ENCODE results near the gene PTPN11. TPM values are rescaled to one million over a fixed set of nuclear protein-coding genes. Genes with fewer than 3 reads are reported as not detected.

PTPN11 gene
- total RNA-seq, 1 donor, result 98.8 TPM

- Histone ChIP-seq H3K27me3 (ENCODE audit: insufficient read depth, low read length) (no peaks in the 10 kb centered on the region), H3K27ac (ENCODE audit: low read depth, low read length) (no peak overlapping the region), H4K20me1 (ENCODE audit: insufficient read depth, low read length) (no peaks in the 10 kb centered on the region), H3K4me1 (ENCODE audit: insufficient read depth, low read length) (no peaks in the 10 kb centered on the region), H3K4me3 (ENCODE audit: insufficient read depth, low read length) (no peak overlapping the region), H3K4me2 (ENCODE audit: insufficient read depth, low read length) (no peak overlapping the region), H3K36me3 (ENCODE audit: insufficient read depth, low read length) (no peaks in the 10 kb centered on the region), H3K9me3 (ENCODE audit: low read depth, low read length) (no peaks in the 10 kb centered on the region), H2AFZ (ENCODE audit: low read length) (no peak overlapping the region), H3K79me2 (ENCODE audit: insufficient read depth, low read length) (no peaks in the 10 kb centered on the region)
- no peak for DNase-seq (ENCODE audit: insufficient read length, low spot score, missing footprints)
- no peak for TF ChIP-seq CTCF (IDR thresholded peaks at IDR 0.05; ENCODE audit: extremely low read depth, low read depth, low read length)
Measured at GRCh38 chr12:112549031-112549430, 130.3 kb downstream of the PTPN11 start.

GRCh38 chr12:112551681-112552080 is 132.9 kb downstream of the PTPN11 start:
- Histone ChIP-seq H4K20me1 (ENCODE audit: insufficient read depth, low read length) (no peaks in the 10 kb centered on the region), H3K4me3 (ENCODE audit: insufficient read depth, low read length) (no peak overlapping the region), H3K4me2 (ENCODE audit: insufficient read depth, low read length) (no peak overlapping the region), H3K27me3 (ENCODE audit: insufficient read depth, low read length) (no peaks in the 10 kb centered on the region), H3K79me2 (ENCODE audit: insufficient read depth, low read length) (no peaks in the 10 kb centered on the region), H2AFZ (ENCODE audit: low read length) (no peak overlapping the region), H3K9me3 (ENCODE audit: low read depth, low read length) (no peaks in the 10 kb centered on the region), H3K4me1 (ENCODE audit: insufficient read depth, low read length) (no peaks in the 10 kb centered on the region), H3K27ac (ENCODE audit: low read depth, low read length) (no peak overlapping the region), H3K36me3 (ENCODE audit: insufficient read depth, low read length) (no peaks in the 10 kb centered on the region)
- no peak for TF ChIP-seq CTCF (IDR thresholded peaks at IDR 0.05; ENCODE audit: extremely low read depth, low read depth, low read length)
- no peak for DNase-seq (ENCODE audit: insufficient read length, low spot score, missing footprints)

- H3K4me1 ChIP-seq (ENCODE audit: insufficient read depth, low read length), result no peaks in the 10 kb centered on the region
- H3K27ac ChIP-seq (ENCODE audit: low read depth, low read length), result no peak overlapping the region
- DNase-seq (ENCODE audit: insufficient read length, low spot score, missing footprints), result no peak
- H2AFZ ChIP-seq (ENCODE audit: low read length), result no peak overlapping the region
- no peaks in the 10 kb centered on the region for H3K9me3 ChIP-seq (ENCODE audit: low read depth, low read length)
- H3K36me3 ChIP-seq (ENCODE audit: insufficient read depth, low read length), result no peaks in the 10 kb centered on the region
- no peak for TF ChIP-seq CTCF (IDR thresholded peaks at IDR 0.05; ENCODE audit: extremely low read depth, low read depth, low read length)
- no peaks in the 10 kb centered on the region for H4K20me1 ChIP-seq (ENCODE audit: insufficient read depth, low read length)
- no peaks in the 10 kb centered on the region for H3K79me2 ChIP-seq (ENCODE audit: insufficient read depth, low read length)
- H3K4me3 ChIP-seq (ENCODE audit: insufficient read depth, low read length), result no peak overlapping the region
- H3K4me2 ChIP-seq (ENCODE audit: insufficient read depth, low read length), result no peak overlapping the region
- H3K27me3 ChIP-seq (ENCODE audit: insufficient read depth, low read length), result no peaks in the 10 kb centered on the region
Measured at GRCh38 chr12:112555621-112556233, 137.0 kb downstream of the PTPN11 start.

- no peaks in the 10 kb centered on the region for H3K27me3 ChIP-seq (ENCODE audit: insufficient read depth, low read length)
- H3K4me1 ChIP-seq (ENCODE audit: insufficient read depth, low read length), result no peaks in the 10 kb centered on the region
- no peak overlapping the region for H3K4me2 ChIP-seq (ENCODE audit: insufficient read depth, low read length)
- no peaks in the 10 kb centered on the region for H3K36me3 ChIP-seq (ENCODE audit: insufficient read depth, low read length)
- no peak overlapping the region for H2AFZ ChIP-seq (ENCODE audit: low read length)
- no peak overlapping the region for H3K27ac ChIP-seq (ENCODE audit: low read depth, low read length)
- no peak for TF ChIP-seq CTCF (IDR thresholded peaks at IDR 0.05; ENCODE audit: extremely low read depth, low read depth, low read length)
- H3K79me2 ChIP-seq (ENCODE audit: insufficient read depth, low read length), result no peaks in the 10 kb centered on the region
- DNase-seq (ENCODE audit: insufficient read length, low spot score, missing footprints), result no peak
- H3K4me3 ChIP-seq (ENCODE audit: insufficient read depth, low read length), result no peak overlapping the region
- H4K20me1 ChIP-seq (ENCODE audit: insufficient read depth, low read length), result no peaks in the 10 kb centered on the region
- H3K9me3 ChIP-seq (ENCODE audit: low read depth, low read length), result no peaks in the 10 kb centered on the region
Measured at GRCh38 chr12:112557951-112558630, 139.3 kb downstream of the PTPN11 start.
